ENCODE data around the gene HK1.

Gene HK1

GRCh38 chr10:69242040-69242851, 36.0 kb upstream of the HK1 start:
- Mint-ChIP-seq H3K27ac (no peak overlapping the region), H3K27me3 (ENCODE audit: low read depth) (peaks cover 7% of the 10 kb centered on the region), H3K9me3 (no peaks in the 10 kb centered on the region), H3K4me1 (peaks cover 5% of the 10 kb centered on the region), H3K4me3 (no peak overlapping the region), H3K36me3 (ENCODE audit: low read depth) (no peaks in the 10 kb centered on the region)
- no peak for TF ChIP-seq CTCF (IDR thresholded peaks at IDR 0.05; ENCODE audit: unreplicated experiment in 3 of 3)

DNA sequence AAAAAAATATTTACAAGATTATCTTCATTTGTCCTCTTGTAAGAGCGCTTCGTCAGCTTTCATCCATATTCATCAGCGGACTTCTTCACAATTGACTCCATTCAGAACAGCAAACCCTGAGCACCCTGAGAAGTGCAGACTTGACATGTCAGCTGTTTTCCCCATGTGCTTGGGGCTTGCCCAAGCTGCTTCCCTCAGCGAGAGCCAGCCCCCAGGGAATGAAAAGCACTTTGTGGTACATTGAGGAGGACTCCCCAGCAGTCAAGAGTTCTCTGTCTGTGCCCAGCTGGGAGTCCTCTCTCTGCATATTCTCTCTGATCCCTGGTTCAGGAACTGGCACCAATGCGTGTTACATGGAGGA, 35.5 kb upstream of the HK1 start:
- no peaks in the 10 kb centered on the region for H3K9me3 Mint-ChIP-seq
- no peaks in the 10 kb centered on the region for H3K4me1 Mint-ChIP-seq
- no peak overlapping the region for H3K27ac Mint-ChIP-seq
- TF ChIP-seq CTCF (IDR thresholded peaks at IDR 0.05; ENCODE audit: unreplicated experiment in 3 of 3), result no peak
- no peak overlapping the region for H3K4me3 Mint-ChIP-seq
- H3K36me3 Mint-ChIP-seq (ENCODE audit: low read depth), result no peaks in the 10 kb centered on the region
- H3K27me3 Mint-ChIP-seq (ENCODE audit: low read depth), result peaks cover 12% of the 10 kb centered on the region

GRCh38 chr10:69243817-69244216, 34.5 kb upstream of the HK1 start:
- Mint-ChIP-seq H3K9me3 (no peaks in the 10 kb centered on the region), H3K4me3 (no peak overlapping the region), H3K36me3 (ENCODE audit: low read depth) (no peaks in the 10 kb centered on the region), H3K27me3 (ENCODE audit: low read depth) (peaks cover 12% of the 10 kb centered on the region), H3K4me1 (no peaks in the 10 kb centered on the region), H3K27ac (no peak overlapping the region)
- no peak for TF ChIP-seq CTCF (IDR thresholded peaks at IDR 0.05; ENCODE audit: unreplicated experiment in 3 of 3)

DNA sequence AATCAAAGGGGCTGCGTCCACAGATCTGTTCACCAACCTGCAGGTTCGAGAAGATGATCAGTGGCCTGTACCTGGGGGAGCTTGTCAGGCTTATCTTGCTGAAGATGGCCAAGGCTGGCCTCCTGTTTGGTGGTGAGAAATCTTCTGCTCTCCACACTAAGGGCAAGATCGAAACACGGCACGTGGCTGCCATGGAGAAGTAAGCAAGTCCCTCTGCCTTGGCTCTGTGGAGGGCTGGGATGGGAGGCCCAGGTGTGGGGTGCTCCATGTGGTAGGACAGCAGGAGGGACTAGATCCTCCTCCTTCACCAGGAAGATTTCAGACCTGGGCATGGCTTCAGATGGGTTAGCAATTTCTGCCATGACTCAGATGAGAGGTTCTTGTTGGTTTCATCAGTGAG, 32.3 kb upstream of the HK1 start:
- Mint-ChIP-seq H3K4me1 (no peaks in the 10 kb centered on the region), H3K27me3 (ENCODE audit: low read depth) (peaks cover 6% of the 10 kb centered on the region), H3K36me3 (ENCODE audit: low read depth) (peaks cover 4% of the 10 kb centered on the region), H3K27ac (no peak overlapping the region), H3K9me3 (peaks cover 5% of the 10 kb centered on the region), H3K4me3 (no peak overlapping the region)
- no peak for TF ChIP-seq CTCF (IDR thresholded peaks at IDR 0.05; ENCODE audit: unreplicated experiment in 3 of 3)

DNA sequence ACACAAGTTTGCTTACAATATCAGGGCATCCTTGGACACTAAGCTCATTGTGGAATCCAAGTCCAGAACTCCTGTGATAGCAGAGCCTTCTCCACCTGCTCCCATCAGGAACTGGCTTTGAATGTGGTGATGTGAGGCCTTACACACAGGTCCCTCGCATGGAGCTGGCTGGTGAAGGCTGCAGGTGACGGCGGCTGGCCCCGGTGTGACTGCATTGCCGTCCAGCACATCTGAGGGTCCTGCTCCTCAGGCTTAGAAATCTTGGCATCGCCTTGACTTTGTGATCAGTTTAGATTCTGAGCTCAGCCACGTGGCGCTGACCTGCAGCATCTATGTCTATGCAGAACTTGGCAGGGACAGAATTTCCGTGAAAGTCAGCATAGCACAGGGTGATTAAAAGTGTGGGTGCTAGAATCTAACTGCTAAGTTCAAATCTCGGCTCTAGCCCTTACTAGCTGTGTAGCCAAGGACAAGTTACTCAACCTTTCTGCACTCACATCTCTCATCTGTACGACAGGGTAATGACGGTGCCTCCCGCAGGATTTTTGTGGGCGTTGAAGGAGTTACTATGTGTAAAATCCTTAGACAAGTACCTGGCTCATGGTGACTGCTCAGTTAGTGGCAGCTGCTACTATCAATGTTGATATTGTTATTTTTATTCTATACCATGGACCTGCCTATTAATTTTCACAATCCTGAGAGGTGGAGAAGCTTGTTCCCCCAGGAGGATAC, 31.5 kb upstream of the HK1 start:
- Mint-ChIP-seq H3K4me3 (no peak overlapping the region), H3K36me3 (ENCODE audit: low read depth) (peaks cover 4% of the 10 kb centered on the region), H3K27ac (no peak overlapping the region), H3K9me3 (peaks cover 5% of the 10 kb centered on the region), H3K4me1 (no peaks in the 10 kb centered on the region), H3K27me3 (ENCODE audit: low read depth) (peaks cover 6% of the 10 kb centered on the region)
- no peak for TF ChIP-seq CTCF (IDR thresholded peaks at IDR 0.05; ENCODE audit: unreplicated experiment in 3 of 3)

Measured in nephron (organoid).